WTC11 (cell line): ENCODE measurements around the gene ARHGAP22.

Source experiments
- CREM ChIP-seq: sonication (generic); formaldehyde crosslinking; IDR thresholded peaks from 2 replicates; pipeline ENCODE4 v1.8.1; 2022; ENCODE audit warnings: mild to moderate bottlenecking, missing genetic modification reagents, moderate library complexity
- CTCF ChIP-seq: fragments of 200-600 bp; IDR thresholded peaks from 2 replicates; pipeline ENCODE4 v1.8.0; 2022; ENCODE audit warnings: antibody characterized with exemption
- E2F1 ChIP-seq: sonication (generic); formaldehyde crosslinking; IDR thresholded peaks from 2 replicates; pipeline ENCODE4 v1.8.0; 2022; ENCODE audit warnings: mild to moderate bottlenecking, missing genetic modification reagents
- E2F4 ChIP-seq: sonication (generic); formaldehyde crosslinking; IDR thresholded peaks from 2 replicates; pipeline ENCODE4 v1.8.1; 2022; ENCODE audit warnings: low read depth, mild to moderate bottlenecking, moderate library complexity, missing genetic modification reagents, borderline replicate concordance
- GABPB1 ChIP-seq: sonication (generic); formaldehyde crosslinking; IDR thresholded peaks from 2 replicates; pipeline ENCODE4 v1.8.1; 2023; ENCODE audit warnings: mild to moderate bottlenecking, missing genetic modification reagents
- JAZF1 ChIP-seq: fragments of 250-450 bp; sonication (Bioruptor Pico); IDR thresholded peaks from 2 replicates; pipeline ENCODE4 v1.9.0; 2021; ENCODE audit warnings: moderate library complexity, mild to moderate bottlenecking, inconsistent platforms
- MAX ChIP-seq: sonication (generic); formaldehyde crosslinking; IDR thresholded peaks from 2 replicates; pipeline ENCODE4 v1.8.0; 2022; ENCODE audit warnings: mild to moderate bottlenecking, missing genetic modification reagents
- NFE2L1 ChIP-seq: sonication (generic); formaldehyde crosslinking; IDR thresholded peaks from 2 replicates; pipeline ENCODE4 v1.8.1; 2023; ENCODE audit warnings: missing genetic modification reagents
- NR3C1 ChIP-seq: sonication (generic); formaldehyde crosslinking; conservative IDR thresholded peaks from 2 replicates; pipeline ENCODE4 v1.8.1; 2023; ENCODE audit warnings: low read depth, mild to moderate bottlenecking, missing genetic modification reagents
- SP1 ChIP-seq: sonication (generic); formaldehyde crosslinking; conservative IDR thresholded peaks from 2 replicates; pipeline ENCODE4 v1.8.1; 2022; ENCODE audit warnings: missing genetic modification reagents
- ZNF232 ChIP-seq: sonication (generic); formaldehyde crosslinking; IDR thresholded peaks from 2 replicates; pipeline ENCODE4 v1.8.0; 2022; ENCODE audit warnings: mild to moderate bottlenecking, missing genetic modification reagents

- TF ChIP-seq SP1 (CRISPR knock-in tag) (no peak), CTCF (no peak), E2F4 (CRISPR knock-in tag) (no peak), MAX (CRISPR knock-in tag) (no peak), ZNF232 (CRISPR knock-in tag) (no peak), NR3C1 (CRISPR knock-in tag) (no peak), JAZF1 (CRISPR knock-in tag) (no peak), NFE2L1 (no peak), GABPB1 (CRISPR knock-in tag) (no peak), CREM (CRISPR knock-in tag) (no peak), E2F1 (no peak)
These were observed 190.1 kb downstream of the ARHGAP22 start for GRCh38 chr10:48414778-48415177.
